Measurements from ENCODE around the gene MDN1.
"Not testable (repeated sequence)": the region's sequence is repeated elsewhere in the genome, so short reads cannot be mapped to it uniquely, and the experiment has no call there.

MDN1 gene

GRCh38 chr6:89818977-89819335 lies 638 bp downstream of the MDN1 start:
- DNase-seq (ENCODE audit: low read depth): peak; percentile 25

- no peak for DNase-seq (ENCODE audit: low read depth)
Measured at GRCh38 chr6:89817481-89817880, 2.1 kb downstream of the MDN1 start.

- DNase-seq (ENCODE audit: low read depth): not testable (repeated sequence)
Measured at GRCh38 chr6:89813422-89813821, 6.2 kb downstream of the MDN1 start.

- DNase-seq (ENCODE audit: low read depth): no peak
Measured at GRCh38 chr6:89807581-89807980, 12.0 kb downstream of the MDN1 start.

- no peak for DNase-seq (ENCODE audit: low read depth)
Measured at GRCh38 chr6:89805814-89806371, 13.7 kb downstream of the MDN1 start.

GRCh38 chr6:89803271-89803670 lies 16.3 kb downstream of the MDN1 start:
- DNase-seq (ENCODE audit: low read depth): no peak

- DNase-seq (ENCODE audit: low read depth): no peak
Measured at GRCh38 chr6:89799756-89800155, 19.8 kb downstream of the MDN1 start.

- DNase-seq (ENCODE audit: low read depth): no peak
Measured at GRCh38 chr6:89799096-89799495, 20.5 kb downstream of the MDN1 start.

GRCh38 chr6:89797317-89797716 lies 22.3 kb downstream of the MDN1 start:
- peak; percentile 1 for DNase-seq (ENCODE audit: low read depth)

GRCh38 chr6:89794324-89794723 lies 25.3 kb downstream of the MDN1 start:
- no peak for DNase-seq (ENCODE audit: low read depth)

- no peak for DNase-seq (ENCODE audit: low read depth)
Measured at GRCh38 chr6:89793586-89793985, 26.0 kb downstream of the MDN1 start.

GRCh38 chr6:89792881-89793280 lies 26.7 kb downstream of the MDN1 start:
- peak; percentile 46 for DNase-seq (ENCODE audit: low read depth)

GRCh38 chr6:89790403-89790802 lies 29.2 kb downstream of the MDN1 start:
- no peak for DNase-seq (ENCODE audit: low read depth)

GRCh38 chr6:89789980-89790379 lies 29.6 kb downstream of the MDN1 start:
- no peak for DNase-seq (ENCODE audit: low read depth)

- no peak for DNase-seq (ENCODE audit: low read depth)
Measured at GRCh38 chr6:89787660-89788328, 31.8 kb downstream of the MDN1 start.

GRCh38 chr6:89786970-89787369 lies 32.6 kb downstream of the MDN1 start:
- DNase-seq (ENCODE audit: low read depth): no peak

- DNase-seq (ENCODE audit: low read depth): no peak
Measured at GRCh38 chr6:89784838-89785237, 34.8 kb downstream of the MDN1 start.

GRCh38 chr6:89783293-89783692 lies 36.3 kb downstream of the MDN1 start:
- not testable (repeated sequence) for DNase-seq (ENCODE audit: low read depth)

GRCh38 chr6:89782222-89782621 lies 37.4 kb downstream of the MDN1 start:
- no peak for DNase-seq (ENCODE audit: low read depth)

GRCh38 chr6:89781070-89782034 lies 38.2 kb downstream of the MDN1 start:
- no peak for DNase-seq (ENCODE audit: low read depth)

GRCh38 chr6:89777455-89777854 lies 42.1 kb downstream of the MDN1 start:
- DNase-seq (ENCODE audit: low read depth): no peak

- DNase-seq (ENCODE audit: low read depth): no peak
Measured at GRCh38 chr6:89776583-89777233, 42.9 kb downstream of the MDN1 start.
